NCI-H1417 treated with DMSO at 0.1 percent for 48 hours (cell line): ENCODE measurements around the gene DAP3.
"Not testable (repeated sequence)": the region's sequence is repeated elsewhere in the genome, so short reads cannot be mapped to it uniquely, and the experiment has no call there.

ENCODE experiments used
- DNase-seq: peaks from one replicate; lab custom pipeline; 2025; lab: John Stamatoyannopoulos, UW

The DAP3 gene

GRCh38 chr1:155689081-155689607 lies at the start of gene DAP3:
Gene DAP3 (plus strand): TSS chr1:155689091. CDS start chr1:155709780, 20,689 bp downstream.
- DNase-seq, result not testable (repeated sequence)

- DNase-seq, result no peak
Observed at GRCh38 chr1:155640367-155640766, 48.5 kb upstream of the DAP3 start.

- not testable (repeated sequence) for DNase-seq
Observed at GRCh38 chr1:155642559-155643180, 46.2 kb upstream of the DAP3 start.

- DNase-seq, result no peak
Observed at GRCh38 chr1:155643230-155643629, 45.7 kb upstream of the DAP3 start.

- no peak for DNase-seq
Observed at GRCh38 chr1:155645034-155645598, 43.8 kb upstream of the DAP3 start.

- no peak for DNase-seq
Observed at GRCh38 chr1:155645648-155646047, 43.2 kb upstream of the DAP3 start.

GRCh38 chr1:155646307-155646706 lies 42.6 kb upstream of the DAP3 start:
- no peak for DNase-seq

- DNase-seq, result no peak
Observed at GRCh38 chr1:155648207-155649147, 40.4 kb upstream of the DAP3 start.

- DNase-seq, result no peak
Observed at GRCh38 chr1:155649676-155650075, 39.2 kb upstream of the DAP3 start.

- DNase-seq, result no peak
Observed at GRCh38 chr1:155650231-155650757, 38.6 kb upstream of the DAP3 start.

GRCh38 chr1:155651861-155652661 lies 36.8 kb upstream of the DAP3 start:
- no peak for DNase-seq

- no peak for DNase-seq
Observed at GRCh38 chr1:155652951-155653350, 35.9 kb upstream of the DAP3 start.

GRCh38 chr1:155657463-155657862 lies 31.4 kb upstream of the DAP3 start:
- no peak for DNase-seq

GRCh38 chr1:155661239-155661638 lies 27.7 kb upstream of the DAP3 start:
- not testable (repeated sequence) for DNase-seq

GRCh38 chr1:155669233-155670162 lies 19.4 kb upstream of the DAP3 start:
- no peak for DNase-seq

GRCh38 chr1:155671750-155672149 lies 17.1 kb upstream of the DAP3 start:
- DNase-seq, result no peak

- DNase-seq, result no peak
Observed at GRCh38 chr1:155673003-155673402, 15.9 kb upstream of the DAP3 start.

- no peak for DNase-seq
Observed at GRCh38 chr1:155678027-155678426, 10.9 kb upstream of the DAP3 start.

GRCh38 chr1:155678992-155679391 lies 9.9 kb upstream of the DAP3 start:
- DNase-seq, result not testable (repeated sequence)

GRCh38 chr1:155680531-155680930 lies 8.4 kb upstream of the DAP3 start:
- DNase-seq, result no peak
